SK-N-SH (cell line): ENCODE results near the gene JOSD1. TPM values are rescaled to one million over a fixed set of nuclear protein-coding genes. Genes with fewer than 3 reads are reported as not detected.

Experiments
- CTCF ChIA-PET: fragments of 300-600, 350-600 bp; formaldehyde crosslinking; extraction: SDS; loops from one replicate; lab custom pipeline; 2021; lab: Yijun Ruan, JAX
- POLR2A ChIA-PET: fragments of 350-600 bp; sonication (Branson Sonifier 250); formaldehyde crosslinking; extraction: SDS; loops from one replicate; lab custom pipeline; 2020; ENCODE audit warnings: antibody characterized with exemption, inconsistent platforms; lab: Yijun Ruan, JAX
- DNase-seq: peaks from one replicate; pipeline ENCODE4 v3.0.0; 2012
- H2AFZ ChIP-seq: fragments of 200-600 bp; sonication (generic); 2 replicates; pipeline ENCODE4 v1.8.1; 2016; ENCODE audit warnings: antibody characterized with exemption, mild to moderate bottlenecking, low read depth
- H3F3A ChIP-seq: fragments of 200-600 bp; sonication (generic); replicated peaks from 2 replicates; pipeline ENCODE3; 2016; ENCODE audit warnings: antibody characterized with exemption, mild to moderate bottlenecking; ENCODE audit not compliant: insufficient read depth
- H3K27ac ChIP-seq, 2 experiments: fragments of 200-500 bp in 1 of 2; fragments of 200-600 bp in 1 of 2; sonication (Bioruptor generic) in 1 of 2; sonication (generic), shearing (Covaris generic) in 1 of 2; 2 replicates each; pipeline versions ENCODE4 v1.5.1 to v1.6.1; 2014 to 2016; ENCODE audit warnings: low read depth in 2 of 2, inconsistent platforms in 1 of 2, low read length in 1 of 2, mild to moderate bottlenecking in 1 of 2, mixed read lengths in 1 of 2
- H3K27me3 ChIP-seq: fragments of 200-600 bp; sonication (generic), shearing (Covaris generic); 2 replicates; pipeline ENCODE4 v1.6.1; 2016; ENCODE audit warnings: mixed run types; ENCODE audit not compliant: insufficient read depth
- H3K36me3 ChIP-seq, 2 experiments: fragments of 200-500 bp in 1 of 2; fragments of 200-600 bp in 1 of 2; sonication (Bioruptor generic) in 1 of 2; sonication (generic) in 1 of 2; replicated peaks in 1 of 2; 2 replicates each; pipeline versions ENCODE3 to v1.5.1; 2014 to 2016; ENCODE audit warnings: low read length in 1 of 2, mild to moderate bottlenecking in 1 of 2; ENCODE audit not compliant: insufficient read depth in 2 of 2, control insufficient read depth in 1 of 2
- H3K4me1 ChIP-seq, 2 experiments: fragments of 200-500 bp in 1 of 2; fragments of 200-600 bp in 1 of 2; sonication (Bioruptor generic) in 1 of 2; sonication (generic), shearing (Covaris generic) in 1 of 2; 2 replicates each; pipeline versions ENCODE4 v1.5.1 to v1.6.1; 2014 to 2016; ENCODE audit warnings: low read depth in 1 of 2, low read length in 1 of 2, mixed run types in 1 of 2; ENCODE audit not compliant: insufficient read depth in 2 of 2, control insufficient read depth in 1 of 2
- H3K4me2 ChIP-seq: fragments of 200-600 bp; sonication (generic), shearing (Covaris generic); 2 replicates; pipeline ENCODE4 v1.6.1; 2017; ENCODE audit warnings: mixed run types
- H3K4me3 ChIP-seq, 2 experiments: fragments of 200-500 bp in 1 of 2; fragments of 200-600 bp in 1 of 2; sonication (Bioruptor generic) in 1 of 2; sonication (generic), shearing (Covaris generic) in 1 of 2; 2 replicates each; pipeline versions ENCODE4 v1.5.1 to v1.8.1; 2014 to 2016; ENCODE audit warnings: low read depth in 2 of 2, inconsistent platforms in 1 of 2, low read length in 1 of 2, mild to moderate bottlenecking in 1 of 2, mixed read lengths in 1 of 2, moderate library complexity in 1 of 2
- H3K79me2 ChIP-seq: fragments of 200-600 bp; sonication (generic); 2 replicates; pipeline ENCODE4 v1.8.1; 2017; ENCODE audit warnings: mild to moderate bottlenecking; ENCODE audit not compliant: insufficient read depth
- H3K9ac ChIP-seq: fragments of 200-600 bp; sonication (generic); 2 replicates; pipeline ENCODE4 v1.6.1; 2017; ENCODE audit warnings: mixed run types
- H3K9me2 ChIP-seq: fragments of 200-600 bp; sonication (generic); 2 replicates; pipeline ENCODE4 v1.6.1; 2017; ENCODE audit warnings: mixed run types
- H3K9me3 ChIP-seq: fragments of 200-600 bp; sonication (generic); 2 replicates; pipeline ENCODE4 v1.6.1; 2017; ENCODE audit warnings: mixed run types, mild to moderate bottlenecking, moderate library complexity
- H4K20me1 ChIP-seq: fragments of 200-600 bp; sonication (generic); 2 replicates; pipeline ENCODE4 v1.6.1; 2017; ENCODE audit warnings: mild to moderate bottlenecking, mixed run types; ENCODE audit not compliant: insufficient read depth
- CHD2 ChIP-seq: fragments of 150-350 bp; IDR thresholded peaks from 2 replicates; pipeline ENCODE4 v1.6.1; 2018; ENCODE audit warnings: low read length; ENCODE audit not compliant: partially characterized antibody
- ELF1 ChIP-seq: IDR thresholded peaks from 2 replicates; pipeline ENCODE4 v1.4.0; 2012
- EP300 ChIP-seq, 2 experiments: IDR thresholded peaks; 2 replicates each; pipeline versions ENCODE4 v1.4.0 to v1.6.1; 2012; ENCODE audit warnings: borderline replicate concordance in 1 of 2, low read depth in 1 of 2, low read length in 1 of 2
- JUND ChIP-seq: IDR thresholded peaks from 2 replicates; pipeline ENCODE4 v1.4.0; 2012
- MEF2A ChIP-seq: IDR thresholded peaks from 2 replicates; pipeline ENCODE4 v1.4.0; 2012; ENCODE audit warnings: low read depth, borderline replicate concordance
- MXI1 ChIP-seq: IDR thresholded peaks from 2 replicates; pipeline ENCODE4 v1.6.1; 2012; ENCODE audit warnings: mild to moderate bottlenecking, low read depth, low read length, improper control_type of control experiment
- NFIC ChIP-seq: IDR thresholded peaks from 2 replicates; pipeline ENCODE4 v1.4.0; 2012; ENCODE audit warnings: borderline replicate concordance
- RAD21 ChIP-seq: IDR thresholded peaks from 2 replicates; pipeline ENCODE4 v1.6.1; 2012; ENCODE audit warnings: mild to moderate bottlenecking, low read length
- RCOR1 ChIP-seq: fragments of 150-350 bp; IDR thresholded peaks from 2 replicates; pipeline ENCODE4 v1.6.1; 2017; ENCODE audit warnings: antibody characterized with exemption, low read length
- WGBS: methylation state at CpG from one replicate; pipeline ENCODE4 v1.1.6; 2017; ENCODE audit warnings: low lambda C conversion rate; 5-methylcytosine and 5-hydroxymethylcytosine counted together
- polyA plus RNA-seq, 3 experiments: library from polyadenylated mRNA; depleted of rRNA; stranded (reverse); fragments of >200 nt; gene quantifications; 2 replicates each; pipeline ENCODE4 v1.2.3, GENCODE V29; 2012
- TF ChIP-seq, protein P1 (sequence below): IDR thresholded peaks from 2 replicates; pipeline ENCODE4 v1.4.0; 2012; ENCODE audit warnings: low read depth, borderline replicate concordance
- TF ChIP-seq, protein P2 (sequence below): IDR thresholded peaks from 2 replicates; pipeline ENCODE4 v1.4.0; 2012; ENCODE audit warnings: low read depth, borderline replicate concordance

Gene JOSD1
- polyA plus RNA-seq, 1 of the 3 experiments (the other 2 are of a cell fraction) = 17.8 TPM

DNA sequence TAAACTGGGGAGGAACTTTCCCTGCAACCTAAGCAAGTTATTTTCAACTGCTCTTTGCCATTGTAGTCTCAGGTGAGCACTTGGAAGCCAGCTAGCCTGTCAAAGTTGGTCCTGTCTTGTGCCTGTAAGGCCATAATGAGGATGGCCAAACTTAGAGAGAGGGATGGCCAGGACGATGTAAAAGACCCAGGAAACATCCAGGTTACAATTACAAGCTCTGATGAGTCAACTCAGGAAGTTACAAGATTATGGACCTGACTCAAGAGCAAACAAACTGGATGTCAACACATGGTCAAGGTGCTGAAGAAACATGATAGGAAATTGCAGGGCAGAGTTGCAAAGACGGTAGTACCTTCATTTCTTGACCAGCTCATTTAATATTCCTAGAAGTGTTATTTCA, 6.6 kb upstream of the JOSD1 start:
- Histone ChIP-seq H3K36me3 (peaks cover 0 to 3% of the 10 kb centered on the region in 2 experiments), H3K27me3 (no peaks in the 10 kb centered on the region), H3K9me2 (no peaks in the 10 kb centered on the region), H3K27ac (peak overlapping the region in 1 of 2 experiments; percentile 66; a peak in 1 of 4 replicates), H2AFZ (no peak overlapping the region), H3K4me2 (peak overlapping the region; percentile 77), H3K79me2 (peaks cover 59% of the 10 kb centered on the region), H3K4me3 (peak overlapping the region; percentile 65 to 66; a peak in 3 of 4 replicates), H3K9me3 (no peaks in the 10 kb centered on the region), H3K9ac (no peak overlapping the region), H3K4me1 (peaks cover 0 to 5% of the 10 kb centered on the region in 2 experiments; a peak in 2 of 4 replicates), H4K20me1 (peaks cover 21% of the 10 kb centered on the region; the same call in 1 of the 2 replicates), H3F3A (no peaks in the 10 kb centered on the region)
- no peak for TF ChIP-seq EP300 (IDR thresholded peaks at IDR 0.05; ENCODE audit: borderline replicate concordance in 1 of 2, low read depth in 1 of 2, low read length in 1 of 2)
- TF ChIP-seq MXI1 = no peak
- TF ChIP-seq, protein P1, sequence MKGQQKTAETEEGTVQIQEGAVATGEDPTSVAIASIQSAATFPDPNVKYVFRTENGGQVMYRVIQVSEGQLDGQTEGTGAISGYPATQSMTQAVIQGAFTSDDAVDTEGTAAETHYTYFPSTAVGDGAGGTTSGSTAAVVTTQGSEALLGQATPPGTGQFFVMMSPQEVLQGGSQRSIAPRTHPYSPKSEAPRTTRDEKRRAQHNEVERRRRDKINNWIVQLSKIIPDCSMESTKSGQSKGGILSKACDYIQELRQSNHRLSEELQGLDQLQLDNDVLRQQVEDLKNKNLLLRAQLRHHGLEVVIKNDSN = no peak
- TF ChIP-seq NFIC = no peak
- TF ChIP-seq RAD21 = no peak
- TF ChIP-seq CHD2 = no peak
- TF ChIP-seq MEF2A = no peak
- TF ChIP-seq, protein P2, sequence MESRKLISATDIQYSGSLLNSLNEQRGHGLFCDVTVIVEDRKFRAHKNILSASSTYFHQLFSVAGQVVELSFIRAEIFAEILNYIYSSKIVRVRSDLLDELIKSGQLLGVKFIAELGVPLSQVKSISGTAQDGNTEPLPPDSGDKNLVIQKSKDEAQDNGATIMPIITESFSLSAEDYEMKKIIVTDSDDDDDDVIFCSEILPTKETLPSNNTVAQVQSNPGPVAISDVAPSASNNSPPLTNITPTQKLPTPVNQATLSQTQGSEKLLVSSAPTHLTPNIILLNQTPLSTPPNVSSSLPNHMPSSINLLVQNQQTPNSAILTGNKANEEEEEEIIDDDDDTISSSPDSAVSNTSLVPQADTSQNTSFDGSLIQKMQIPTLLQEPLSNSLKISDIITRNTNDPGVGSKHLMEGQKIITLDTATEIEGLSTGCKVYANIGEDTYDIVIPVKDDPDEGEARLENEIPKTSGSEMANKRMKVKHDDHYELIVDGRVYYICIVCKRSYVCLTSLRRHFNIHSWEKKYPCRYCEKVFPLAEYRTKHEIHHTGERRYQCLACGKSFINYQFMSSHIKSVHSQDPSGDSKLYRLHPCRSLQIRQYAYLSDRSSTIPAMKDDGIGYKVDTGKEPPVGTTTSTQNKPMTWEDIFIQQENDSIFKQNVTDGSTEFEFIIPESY = no peak
- TF ChIP-seq JUND = no peak
- POLR2A ChIA-PET = no interaction called here
- CTCF ChIA-PET = interaction anchor here (1.1 to 1.7 kb wide), 3 partner anchors 25 to 26 kb away, joined by 3 to 7 read pairs (median 6); partner anchors contain the start of gene TOMM22
- no peak for DNase-seq
- WGBS = 42% methylated on average over 2 of the region's 2 CpGs

DNA sequence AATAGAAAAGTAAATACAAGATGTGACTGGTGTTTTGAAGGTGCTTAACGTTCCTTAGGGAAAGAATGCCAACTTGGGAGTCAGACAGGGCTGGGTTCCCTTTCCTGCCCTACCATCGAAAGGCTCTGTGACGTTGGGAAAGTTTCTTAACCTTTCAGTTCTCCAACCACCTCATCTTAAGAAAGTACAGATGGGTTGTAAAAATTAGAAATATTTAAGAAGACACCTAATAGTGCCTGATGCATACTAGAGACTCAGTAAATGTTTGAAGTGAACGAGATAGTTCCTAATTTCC, 6.1 kb upstream of the JOSD1 start:
- ChIA-PET CTCF (interaction anchor here (1.1 to 1.7 kb wide), 2 partner anchors 25 to 26 kb away, joined by 6 to 7 read pairs; partner anchors contain the start of gene TOMM22), POLR2A (no interaction called here)
- Histone ChIP-seq H3K4me3 (peak overlapping the region; percentile 65 to 66), H4K20me1 (peaks cover 21% of the 10 kb centered on the region; the same call in 1 of the 2 replicates), H3K27me3 (no peaks in the 10 kb centered on the region), H3K9ac (peak overlapping the region; percentile 84; the same call in 1 of the 2 replicates), H3K4me1 (peaks cover 0 to 5% of the 10 kb centered on the region in 2 experiments; a peak in 2 of 4 replicates), H3K4me2 (peak overlapping the region; percentile 77), H3K9me3 (no peaks in the 10 kb centered on the region), H3K79me2 (peaks cover 54% of the 10 kb centered on the region)
- WGBS = 4% methylated on average over 4 of the region's 4 CpGs
- TF ChIP-seq RCOR1 = no peak
- no peak for TF ChIP-seq JUND
- TF ChIP-seq ELF1 = no peak
- TF ChIP-seq, all 33 proteins: peak for 0
- Histone ChIP-seq H3F3A (no peaks in the 10 kb centered on the region), H3K36me3 (peaks cover 0 to 3% of the 10 kb centered on the region in 2 experiments), H2AFZ (no peak overlapping the region), H3K9me2 (no peaks in the 10 kb centered on the region), H3K27ac (peak overlapping the region in 1 of 2 experiments; percentile 66; a peak in 2 of 4 replicates)
- no peak for DNase-seq
